SK-N-SH (cell line): ENCODE measurements around the gene PTPRF. TPM values are rescaled to one million over a fixed set of nuclear protein-coding genes. Genes with fewer than 3 reads are reported as not detected.

Experiments used
- CTCF ChIA-PET: fragments of 300-600, 350-600 bp; formaldehyde crosslinking; extraction: SDS; loops from one replicate; lab custom pipeline; 2021; lab: Yijun Ruan, JAX
- POLR2A ChIA-PET: fragments of 350-600 bp; sonication (Branson Sonifier 250); formaldehyde crosslinking; extraction: SDS; loops from one replicate; lab custom pipeline; 2020; ENCODE audit warnings: antibody characterized with exemption, inconsistent platforms; lab: Yijun Ruan, JAX
- DNase-seq: peaks from one replicate; pipeline ENCODE4 v3.0.0; 2012
- H2AFZ ChIP-seq: fragments of 200-600 bp; sonication (generic); 2 replicates; pipeline ENCODE4 v1.8.1; 2016; ENCODE audit warnings: antibody characterized with exemption, mild to moderate bottlenecking, low read depth
- H3F3A ChIP-seq: fragments of 200-600 bp; sonication (generic); replicated peaks from 2 replicates; pipeline ENCODE3; 2016; ENCODE audit warnings: antibody characterized with exemption, mild to moderate bottlenecking; ENCODE audit not compliant: insufficient read depth
- H3K27ac ChIP-seq, 2 experiments: fragments of 200-500 bp in 1 of 2; fragments of 200-600 bp in 1 of 2; sonication (Bioruptor generic) in 1 of 2; sonication (generic), shearing (Covaris generic) in 1 of 2; 2 replicates each; pipeline versions ENCODE4 v1.5.1 to v1.6.1; 2014 to 2016; ENCODE audit warnings: low read depth in 2 of 2, inconsistent platforms in 1 of 2, low read length in 1 of 2, mild to moderate bottlenecking in 1 of 2, mixed read lengths in 1 of 2
- H3K27me3 ChIP-seq: fragments of 200-600 bp; sonication (generic), shearing (Covaris generic); 2 replicates; pipeline ENCODE4 v1.6.1; 2016; ENCODE audit warnings: mixed run types; ENCODE audit not compliant: insufficient read depth
- H3K36me3 ChIP-seq, 2 experiments: fragments of 200-500 bp in 1 of 2; fragments of 200-600 bp in 1 of 2; sonication (Bioruptor generic) in 1 of 2; sonication (generic) in 1 of 2; replicated peaks in 1 of 2; 2 replicates each; pipeline versions ENCODE3 to v1.5.1; 2014 to 2016; ENCODE audit warnings: low read length in 1 of 2, mild to moderate bottlenecking in 1 of 2; ENCODE audit not compliant: insufficient read depth in 2 of 2, control insufficient read depth in 1 of 2
- H3K4me1 ChIP-seq, 2 experiments: fragments of 200-500 bp in 1 of 2; fragments of 200-600 bp in 1 of 2; sonication (Bioruptor generic) in 1 of 2; sonication (generic), shearing (Covaris generic) in 1 of 2; 2 replicates each; pipeline versions ENCODE4 v1.5.1 to v1.6.1; 2014 to 2016; ENCODE audit warnings: low read depth in 1 of 2, low read length in 1 of 2, mixed run types in 1 of 2; ENCODE audit not compliant: insufficient read depth in 2 of 2, control insufficient read depth in 1 of 2
- H3K4me2 ChIP-seq: fragments of 200-600 bp; sonication (generic), shearing (Covaris generic); 2 replicates; pipeline ENCODE4 v1.6.1; 2017; ENCODE audit warnings: mixed run types
- H3K4me3 ChIP-seq, 2 experiments: fragments of 200-500 bp in 1 of 2; fragments of 200-600 bp in 1 of 2; sonication (Bioruptor generic) in 1 of 2; sonication (generic), shearing (Covaris generic) in 1 of 2; 2 replicates each; pipeline versions ENCODE4 v1.5.1 to v1.8.1; 2014 to 2016; ENCODE audit warnings: low read depth in 2 of 2, inconsistent platforms in 1 of 2, low read length in 1 of 2, mild to moderate bottlenecking in 1 of 2, mixed read lengths in 1 of 2, moderate library complexity in 1 of 2
- H3K79me2 ChIP-seq: fragments of 200-600 bp; sonication (generic); 2 replicates; pipeline ENCODE4 v1.8.1; 2017; ENCODE audit warnings: mild to moderate bottlenecking; ENCODE audit not compliant: insufficient read depth
- H3K9ac ChIP-seq: fragments of 200-600 bp; sonication (generic); 2 replicates; pipeline ENCODE4 v1.6.1; 2017; ENCODE audit warnings: mixed run types
- H3K9me2 ChIP-seq: fragments of 200-600 bp; sonication (generic); 2 replicates; pipeline ENCODE4 v1.6.1; 2017; ENCODE audit warnings: mixed run types
- H3K9me3 ChIP-seq: fragments of 200-600 bp; sonication (generic); 2 replicates; pipeline ENCODE4 v1.6.1; 2017; ENCODE audit warnings: mixed run types, mild to moderate bottlenecking, moderate library complexity
- H4K20me1 ChIP-seq: fragments of 200-600 bp; sonication (generic); 2 replicates; pipeline ENCODE4 v1.6.1; 2017; ENCODE audit warnings: mild to moderate bottlenecking, mixed run types; ENCODE audit not compliant: insufficient read depth
- ELF1 ChIP-seq: IDR thresholded peaks from 2 replicates; pipeline ENCODE4 v1.4.0; 2012
- EZH2phosphoT487 ChIP-seq: fragments of 200-600 bp; sonication (generic); IDR thresholded peaks from 2 replicates; pipeline ENCODE4 v1.6.1; 2017; ENCODE audit warnings: low read depth, mixed run types, mild to moderate bottlenecking, antibody characterized with exemption, moderate library complexity, borderline replicate concordance
- FOSL2 ChIP-seq: IDR thresholded peaks from 2 replicates; pipeline ENCODE4 v1.4.0; 2012; ENCODE audit warnings: low read depth, mild to moderate bottlenecking, moderate library complexity, borderline replicate concordance
- FOXJ3 ChIP-seq: sonication (generic); formaldehyde crosslinking; IDR thresholded peaks from 2 replicates; pipeline ENCODE4 v1.5.1; 2020; ENCODE audit warnings: mild to moderate bottlenecking, missing genetic modification reagents
- FOXM1 ChIP-seq: IDR thresholded peaks from 2 replicates; pipeline ENCODE4 v1.4.0; 2012; ENCODE audit warnings: low read depth, mild to moderate bottlenecking
- GABPA ChIP-seq: IDR thresholded peaks from 2 replicates; pipeline ENCODE4 v1.4.0; 2012; ENCODE audit warnings: low read depth, mild to moderate bottlenecking
- IRF3 ChIP-seq: fragments of 150-350 bp; IDR thresholded peaks from 2 replicates; pipeline ENCODE4 v1.6.1; 2016; ENCODE audit warnings: mild to moderate bottlenecking, low read depth, low read length
- JUND ChIP-seq: IDR thresholded peaks from 2 replicates; pipeline ENCODE4 v1.4.0; 2012
- MEF2A ChIP-seq: IDR thresholded peaks from 2 replicates; pipeline ENCODE4 v1.4.0; 2012; ENCODE audit warnings: low read depth, borderline replicate concordance
- MXI1 ChIP-seq: IDR thresholded peaks from 2 replicates; pipeline ENCODE4 v1.6.1; 2012; ENCODE audit warnings: mild to moderate bottlenecking, low read depth, low read length, improper control_type of control experiment
- NFIC ChIP-seq: IDR thresholded peaks from 2 replicates; pipeline ENCODE4 v1.4.0; 2012; ENCODE audit warnings: borderline replicate concordance
- NRF1 ChIP-seq: IDR thresholded peaks from 2 replicates; pipeline ENCODE4 v1.6.1; 2012; ENCODE audit warnings: low read depth, mild to moderate bottlenecking, low read length
- RCOR1 ChIP-seq: fragments of 150-350 bp; IDR thresholded peaks from 2 replicates; pipeline ENCODE4 v1.6.1; 2017; ENCODE audit warnings: antibody characterized with exemption, low read length
- REST ChIP-seq: IDR thresholded peaks from 2 replicates; pipeline ENCODE4 v1.6.1; 2012; ENCODE audit warnings: mild to moderate bottlenecking, low read depth, low read length, moderate library complexity
- RFX5 ChIP-seq: IDR thresholded peaks from 2 replicates; pipeline ENCODE4 v1.6.1; 2012; ENCODE audit warnings: mild to moderate bottlenecking, improper control_type of control experiment, low read length
- SMC3 ChIP-seq: IDR thresholded peaks from 2 replicates; pipeline ENCODE4 v1.6.1; 2012; ENCODE audit warnings: low read depth, low read length, improper control_type of control experiment
- TAF1 ChIP-seq: IDR thresholded peaks from 2 replicates; pipeline ENCODE4 v1.6.1; 2012; ENCODE audit warnings: low read depth, mild to moderate bottlenecking, low read length, moderate library complexity, borderline replicate concordance
- TEAD4 ChIP-seq: IDR thresholded peaks from 2 replicates; pipeline ENCODE4 v1.4.0; 2012; ENCODE audit warnings: mild to moderate bottlenecking, borderline replicate concordance; ENCODE audit not compliant: insufficient read depth
- YY1 ChIP-seq: IDR thresholded peaks from 2 replicates; pipeline ENCODE4 v1.4.0; 2012; ENCODE audit warnings: low read depth, mild to moderate bottlenecking
- WGBS: methylation state at CpG from one replicate; pipeline ENCODE4 v1.1.6; 2017; ENCODE audit warnings: low lambda C conversion rate; 5-methylcytosine and 5-hydroxymethylcytosine counted together
- polyA plus RNA-seq, 3 experiments: library from polyadenylated mRNA; depleted of rRNA; stranded (reverse); fragments of >200 nt; gene quantifications; 2 replicates each; pipeline ENCODE4 v1.2.3, GENCODE V29; 2012

Gene PTPRF
- polyA plus RNA-seq, 1 of the 3 experiments (the other 2 are of a cell fraction) = 72.7 TPM

GRCh38 chr1:43639976-43640794 is 109.5 kb downstream of the PTPRF start:
- H3K36me3 ChIP-seq = no peaks in the 10 kb centered on the region
- H3K27me3 ChIP-seq = no peaks in the 10 kb centered on the region
- H3K4me2 ChIP-seq = no peak overlapping the region
- no peak overlapping the region for H2AFZ ChIP-seq
- TF ChIP-seq TEAD4 = no peak
- no peak for TF ChIP-seq FOSL2
- no peak for TF ChIP-seq RFX5
- no peak for TF ChIP-seq TAF1
- TF ChIP-seq SMC3 = no peak
- no peak for TF ChIP-seq NRF1
- TF ChIP-seq YY1 = no peak
- no peak for TF ChIP-seq IRF3
- no peak for TF ChIP-seq JUND
- no peak for TF ChIP-seq NFIC
- no peak for TF ChIP-seq MEF2A
- no peak for TF ChIP-seq FOXM1
- TF ChIP-seq FOXJ3 = no peak
- TF ChIP-seq RCOR1 = no peak
- TF ChIP-seq GABPA = no peak
- no peak for TF ChIP-seq REST
- TF ChIP-seq ELF1 = no peak
- TF ChIP-seq EZH2phosphoT487 = no peak
- TF ChIP-seq MXI1 = no peak
- TF ChIP-seq, all 33 proteins: peak for 0
- H3K9ac ChIP-seq = no peak overlapping the region
- no peak for DNase-seq
- CTCF ChIA-PET = interaction anchor here (0.6 to 1.2 kb wide), 2 partner anchors 110 to 392 kb away, joined by 3 read pairs; no protein-coding TSS in a partner anchor
- no peak overlapping the region for H3K4me3 ChIP-seq
- no peaks in the 10 kb centered on the region for H4K20me1 ChIP-seq
- H3K9me3 ChIP-seq = no peaks in the 10 kb centered on the region
- H3K4me1 ChIP-seq = no peaks in the 10 kb centered on the region
- H3K9me2 ChIP-seq = no peaks in the 10 kb centered on the region
- WGBS = 72% methylated on average over 5 of the region's 5 CpGs
- H3K79me2 ChIP-seq = no peaks in the 10 kb centered on the region
- POLR2A ChIA-PET = no interaction called here
- no peaks in the 10 kb centered on the region for H3F3A ChIP-seq
- no peak overlapping the region for H3K27ac ChIP-seq
